ENCODE data around the gene POU6F2.

DNA sequence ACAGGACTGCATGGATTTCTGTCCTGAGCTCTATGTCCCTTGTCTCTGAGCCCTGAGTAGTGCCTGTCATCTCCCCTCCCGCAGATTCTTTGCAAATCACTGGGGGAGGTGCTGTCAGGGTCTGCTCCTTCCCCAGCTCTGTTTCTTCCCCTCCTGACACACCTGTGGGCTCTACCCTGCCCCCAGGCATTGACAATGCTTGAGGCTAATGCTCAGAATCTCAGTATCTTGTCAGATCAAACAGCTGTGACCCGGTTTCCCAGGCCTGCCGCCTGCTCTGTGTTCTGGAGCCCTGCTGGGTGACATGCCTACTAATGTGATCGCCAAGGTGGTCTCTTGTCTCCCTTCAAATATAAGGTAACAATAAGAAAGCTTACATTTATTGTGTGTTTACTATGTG, 209.0 kb downstream of the POU6F2 start:
- TF ChIP-seq, protein P1, sequence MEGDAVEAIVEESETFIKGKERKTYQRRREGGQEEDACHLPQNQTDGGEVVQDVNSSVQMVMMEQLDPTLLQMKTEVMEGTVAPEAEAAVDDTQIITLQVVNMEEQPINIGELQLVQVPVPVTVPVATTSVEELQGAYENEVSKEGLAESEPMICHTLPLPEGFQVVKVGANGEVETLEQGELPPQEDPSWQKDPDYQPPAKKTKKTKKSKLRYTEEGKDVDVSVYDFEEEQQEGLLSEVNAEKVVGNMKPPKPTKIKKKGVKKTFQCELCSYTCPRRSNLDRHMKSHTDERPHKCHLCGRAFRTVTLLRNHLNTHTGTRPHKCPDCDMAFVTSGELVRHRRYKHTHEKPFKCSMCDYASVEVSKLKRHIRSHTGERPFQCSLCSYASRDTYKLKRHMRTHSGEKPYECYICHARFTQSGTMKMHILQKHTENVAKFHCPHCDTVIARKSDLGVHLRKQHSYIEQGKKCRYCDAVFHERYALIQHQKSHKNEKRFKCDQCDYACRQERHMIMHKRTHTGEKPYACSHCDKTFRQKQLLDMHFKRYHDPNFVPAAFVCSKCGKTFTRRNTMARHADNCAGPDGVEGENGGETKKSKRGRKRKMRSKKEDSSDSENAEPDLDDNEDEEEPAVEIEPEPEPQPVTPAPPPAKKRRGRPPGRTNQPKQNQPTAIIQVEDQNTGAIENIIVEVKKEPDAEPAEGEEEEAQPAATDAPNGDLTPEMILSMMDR (IDR thresholded peaks at IDR 0.05), result no peak
- TF ChIP-seq POLR2A (IDR thresholded peaks at IDR 0.05), result no peak

All from right lobe of liver (tissue), 4 donors.